ENCODE results near the gene CA12.

The CA12 gene

GRCh38 chr15:63390689-63391088, 9.0 kb upstream of the CA12 start:
- Histone ChIP-seq H3K9me3 (ENCODE audit: severe bottlenecking) (no peaks in the 10 kb centered on the region), H3K4me3 (ENCODE audit: severe bottlenecking) (no peak overlapping the region), H3K27ac (ENCODE audit: poor library complexity, severe bottlenecking) (no peak overlapping the region), H3K36me3 (ENCODE audit: low read depth) (no peaks in the 10 kb centered on the region), H3K27me3 (ENCODE audit: insufficient read depth, poor library complexity, severe bottlenecking) (no peaks in the 10 kb centered on the region), H3K4me1 (ENCODE audit: insufficient read depth, poor library complexity, severe bottlenecking) (peaks cover 13% of the 10 kb centered on the region)
- TF ChIP-seq CTCF (IDR thresholded peaks at IDR 0.05; ENCODE audit: poor library complexity, severe bottlenecking), result no peak
- DNase-seq (ENCODE audit: low spot score) (peak; percentile 9), ATAC-seq (ENCODE audit: low read depth) (no peak)

GRCh38 chr15:63389902-63390670, 8.4 kb upstream of the CA12 start:
- Histone ChIP-seq H3K36me3 (ENCODE audit: low read depth) (no peaks in the 10 kb centered on the region), H3K27ac (ENCODE audit: poor library complexity, severe bottlenecking) (no peak overlapping the region), H3K4me3 (ENCODE audit: severe bottlenecking) (no peak overlapping the region), H3K4me1 (ENCODE audit: insufficient read depth, poor library complexity, severe bottlenecking) (peaks cover 17% of the 10 kb centered on the region), H3K27me3 (ENCODE audit: insufficient read depth, poor library complexity, severe bottlenecking) (no peaks in the 10 kb centered on the region), H3K9me3 (ENCODE audit: severe bottlenecking) (peaks cover 1% of the 10 kb centered on the region)
- ATAC-seq (ENCODE audit: low read depth) (peak; percentile 63), DNase-seq (ENCODE audit: low spot score) (peak; percentile 89)
- TF ChIP-seq CTCF (IDR thresholded peaks at IDR 0.05; ENCODE audit: poor library complexity, severe bottlenecking), result no peak

- peak; percentile 23 for DNase-seq (ENCODE audit: low spot score)
- H3K27me3 ChIP-seq (ENCODE audit: insufficient read depth, poor library complexity, severe bottlenecking), result no peaks in the 10 kb centered on the region
- no peaks in the 10 kb centered on the region for H3K36me3 ChIP-seq (ENCODE audit: low read depth)
- no peak for ATAC-seq (ENCODE audit: low read depth)
- H3K4me1 ChIP-seq (ENCODE audit: insufficient read depth, poor library complexity, severe bottlenecking), result peaks cover 19% of the 10 kb centered on the region
- no peak for TF ChIP-seq CTCF (IDR thresholded peaks at IDR 0.05; ENCODE audit: poor library complexity, severe bottlenecking)
- peaks cover 1% of the 10 kb centered on the region for H3K9me3 ChIP-seq (ENCODE audit: severe bottlenecking)
- no peak overlapping the region for H3K4me3 ChIP-seq (ENCODE audit: severe bottlenecking)
- H3K27ac ChIP-seq (ENCODE audit: poor library complexity, severe bottlenecking), result no peak overlapping the region
Measured at GRCh38 chr15:63388511-63388910, 6.9 kb upstream of the CA12 start.

- Histone ChIP-seq H3K36me3 (ENCODE audit: low read depth) (no peaks in the 10 kb centered on the region), H3K9me3 (ENCODE audit: severe bottlenecking) (peaks cover 1% of the 10 kb centered on the region), H3K27me3 (ENCODE audit: insufficient read depth, poor library complexity, severe bottlenecking) (no peaks in the 10 kb centered on the region), H3K4me3 (ENCODE audit: severe bottlenecking) (no peak overlapping the region), H3K27ac (ENCODE audit: poor library complexity, severe bottlenecking) (no peak overlapping the region), H3K4me1 (ENCODE audit: insufficient read depth, poor library complexity, severe bottlenecking) (peaks cover 25% of the 10 kb centered on the region)
- TF ChIP-seq CTCF (IDR thresholded peaks at IDR 0.05; ENCODE audit: poor library complexity, severe bottlenecking), result no peak
- DNase-seq (ENCODE audit: low spot score) (peak; percentile 49), ATAC-seq (ENCODE audit: low read depth) (no peak)
Measured at GRCh38 chr15:63387748-63388493, 6.3 kb upstream of the CA12 start.
